ENCODE results near the gene AK1.
"Not testable (repeated sequence)": the region's sequence is repeated elsewhere in the genome, so short reads cannot be mapped to it uniquely, and the experiment has no call there.

The AK1 gene

DNA sequence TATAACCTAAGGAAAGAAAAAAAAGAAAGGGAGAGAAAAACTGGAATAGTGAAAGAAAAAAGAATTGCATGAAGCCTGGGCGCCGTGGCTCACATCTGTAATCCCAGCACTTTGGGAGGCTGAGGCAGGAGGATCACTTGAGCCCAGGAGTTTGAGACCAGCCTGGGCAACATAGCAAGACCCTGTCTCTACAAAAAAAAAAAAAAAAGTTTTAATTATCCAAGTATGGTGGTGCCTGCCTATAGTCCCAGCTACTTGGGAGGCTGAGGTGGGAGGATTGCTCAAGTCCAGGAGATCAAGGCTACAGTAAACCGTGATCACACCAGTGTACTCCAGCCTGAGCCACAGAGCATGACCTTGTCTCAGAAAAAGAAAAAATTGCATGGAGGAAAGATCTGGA, 4.2 kb upstream of the AK1 start:
- not testable (repeated sequence) for DNase-seq

GRCh38 chr9:127880143-127880542, 2.7 kb upstream of the AK1 start:
- DNase-seq, result no peak

- no peak for DNase-seq
These were observed 1.3 kb upstream of the AK1 start for GRCh38 chr9:127878652-127879390.

DNA sequence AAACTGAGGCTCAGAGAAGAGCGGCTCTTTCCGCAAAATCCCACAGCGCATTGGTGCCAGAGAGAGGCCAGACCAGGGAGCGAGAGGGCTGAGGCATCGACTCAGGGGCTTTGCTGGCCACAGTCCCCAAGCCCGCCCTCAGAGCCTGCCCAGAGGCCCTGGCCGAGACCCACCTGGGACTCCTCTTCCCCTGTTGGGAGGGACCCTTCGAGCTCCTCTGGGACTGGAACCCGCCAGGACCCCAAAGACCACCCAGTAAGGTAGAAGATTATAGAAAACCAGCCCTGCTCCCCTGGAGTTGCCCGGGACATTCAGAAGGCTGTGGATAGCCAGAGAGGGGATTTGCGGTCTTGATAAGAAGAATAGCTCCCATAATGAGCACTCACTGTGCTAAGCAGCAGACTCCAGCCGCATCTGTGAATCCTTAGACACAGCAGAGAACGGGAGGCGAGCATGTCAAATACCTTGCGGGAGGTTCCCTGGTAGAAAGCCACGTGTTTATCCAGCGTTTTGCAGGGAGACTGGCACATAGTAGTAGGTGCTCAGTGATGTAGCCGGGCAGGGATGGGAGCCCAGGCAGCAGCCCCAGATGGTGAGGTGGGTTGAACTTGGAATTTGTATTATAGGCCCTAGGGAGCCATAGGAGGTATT, 651 bp upstream of the AK1 start:
- no peak for DNase-seq

GRCh38 chr9:127876764-127877562, 512 bp downstream of the AK1 start:
- DNase-seq, result no peak

DNA sequence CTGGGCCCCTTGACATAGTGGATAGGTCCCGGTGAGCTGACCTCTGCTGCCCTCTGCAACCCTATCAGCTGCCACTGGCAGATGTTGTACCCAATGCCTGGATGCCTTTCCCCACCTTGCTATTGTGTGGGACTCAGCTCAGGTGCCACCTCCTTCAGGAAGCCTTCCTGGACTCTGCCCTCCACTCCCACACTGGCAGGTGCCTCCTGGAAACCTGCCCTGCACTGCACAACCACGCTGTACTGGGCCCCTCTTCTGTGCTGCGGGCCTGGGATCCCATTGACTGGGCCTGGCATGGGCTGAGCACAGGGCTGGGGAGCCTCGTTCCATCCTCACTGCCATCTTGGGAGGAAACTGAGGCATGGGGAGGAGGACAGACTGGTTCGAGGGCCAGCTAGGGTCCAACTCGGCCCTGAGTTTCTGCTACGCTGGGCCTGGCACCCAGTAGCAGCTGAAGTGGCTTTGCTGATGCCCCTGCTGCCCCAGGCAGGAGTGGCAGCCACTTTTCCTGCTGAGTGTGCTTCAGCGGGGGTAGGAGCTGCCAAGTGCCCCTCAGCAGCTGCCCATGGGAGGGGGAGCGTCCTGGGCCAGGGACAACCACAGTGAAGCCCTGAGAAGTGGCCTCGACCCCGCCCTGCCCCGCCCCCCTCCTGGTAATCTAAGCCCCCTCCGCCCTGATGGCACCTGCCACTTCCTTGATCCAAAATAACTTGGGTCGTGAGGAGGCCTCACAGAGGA, 1.3 kb downstream of the AK1 start:
- DNase-seq, result no peak

GRCh38 chr9:127875306-127875966, 2.0 kb downstream of the AK1 start:
- no peak for DNase-seq

DNA sequence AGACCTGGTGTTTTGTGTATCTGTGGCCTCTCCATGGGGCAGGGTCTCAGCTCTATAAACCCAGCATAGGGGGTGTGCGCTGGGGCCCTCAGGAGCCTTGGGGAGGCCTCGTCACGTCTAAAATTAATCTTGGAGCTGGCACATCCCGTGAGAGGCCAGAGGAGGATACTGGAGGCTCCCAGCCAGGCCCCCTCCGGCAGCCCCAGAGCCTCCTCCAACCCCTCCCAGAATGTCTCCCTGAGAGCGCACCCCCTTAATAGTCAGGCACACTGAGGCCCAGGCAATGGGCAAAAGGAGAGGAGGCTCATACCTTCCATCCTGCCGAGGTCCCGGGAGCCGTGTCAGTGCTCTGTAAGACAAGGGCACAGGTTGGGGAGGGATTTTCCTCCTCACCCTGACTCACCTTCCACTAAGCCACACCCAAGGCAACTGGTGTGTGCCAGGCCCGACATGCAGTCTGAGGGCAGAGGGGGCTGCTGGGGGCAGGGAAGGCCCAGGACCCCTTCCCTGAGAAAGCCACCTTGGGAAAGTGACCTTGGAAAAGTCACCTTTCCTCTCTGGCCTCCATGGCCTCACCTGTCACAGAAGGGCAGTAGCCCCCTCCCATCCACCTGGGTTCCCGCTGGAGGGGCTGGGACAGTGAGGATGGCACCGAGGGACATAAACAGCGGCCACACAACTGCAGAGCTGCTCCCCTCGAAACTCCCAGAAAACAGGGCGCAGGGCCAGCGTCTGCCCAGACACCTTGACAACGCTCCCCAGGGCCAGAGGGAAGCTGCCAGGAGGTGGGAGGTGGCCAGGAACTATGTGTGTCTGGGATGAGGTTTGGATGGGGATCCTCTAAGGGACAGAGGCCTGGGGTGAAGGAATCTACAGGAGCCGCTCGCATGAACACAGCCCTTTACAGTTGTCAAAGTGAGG, 2.9 kb downstream of the AK1 start:
- no peak for DNase-seq

DNA sequence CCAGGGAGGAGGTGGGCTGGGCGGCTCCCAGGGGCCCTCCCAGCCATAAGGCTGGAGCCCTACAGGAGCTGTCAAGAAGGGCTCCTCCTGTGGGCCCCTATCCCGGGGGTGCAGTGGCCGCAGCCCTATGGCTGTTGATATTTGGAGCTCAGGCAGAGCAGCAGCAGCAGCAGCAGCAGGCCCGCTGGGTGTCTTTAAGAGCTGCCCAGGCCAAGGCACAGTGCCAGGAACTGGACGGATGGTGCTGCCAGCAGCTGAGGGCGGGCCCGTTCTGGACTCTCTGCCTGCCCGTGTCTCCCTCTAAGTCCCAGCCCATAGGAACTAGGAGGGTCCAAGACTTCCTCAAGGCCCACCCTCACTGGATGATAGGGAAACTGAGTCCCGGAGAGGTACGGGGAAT, 3.6 kb downstream of the AK1 start:
- no peak for DNase-seq

- no peak for DNase-seq
These were observed 4.2 kb downstream of the AK1 start for GRCh38 chr9:127873223-127873691.

DNA sequence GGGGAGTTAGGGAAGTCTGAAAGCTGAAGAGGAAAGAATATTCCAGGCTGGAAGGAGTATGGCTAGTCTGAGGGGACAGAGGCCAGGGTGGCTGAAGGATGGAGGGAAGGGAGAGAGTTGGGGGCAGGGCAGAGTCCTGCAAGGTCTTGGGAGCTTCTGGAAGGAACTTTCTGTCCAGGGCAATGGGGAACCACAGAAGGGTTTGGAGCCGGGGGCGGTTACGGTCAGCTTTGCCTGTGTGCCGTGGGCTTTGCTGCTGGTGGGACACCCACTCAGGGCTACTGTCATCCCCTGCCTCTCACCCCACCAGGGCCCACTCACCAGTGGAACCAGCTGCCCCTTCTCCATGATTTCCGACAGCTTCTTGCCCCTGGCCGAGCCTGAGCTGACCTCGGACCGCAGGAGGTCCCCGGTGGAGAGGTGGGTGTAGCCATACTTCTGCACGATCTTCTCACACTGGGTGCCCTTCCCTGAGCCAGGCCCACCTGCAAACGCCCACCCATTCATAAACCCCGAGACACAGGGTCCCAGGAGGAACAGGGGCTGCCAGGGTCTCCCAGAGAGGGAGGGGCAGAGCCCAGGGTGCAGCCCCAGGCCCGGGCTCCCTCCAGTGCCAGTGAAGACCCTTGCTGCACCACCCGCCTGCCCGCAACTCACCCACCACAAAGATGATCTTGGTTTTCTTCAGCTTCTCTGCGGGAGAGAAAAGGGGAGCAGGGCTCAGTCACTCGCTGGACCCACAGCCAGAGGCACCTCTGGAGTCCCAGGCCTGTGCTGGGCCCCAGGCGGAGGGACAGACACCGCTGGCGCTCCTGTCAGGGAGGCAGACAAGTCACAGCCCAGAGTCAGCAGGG, 4.9 kb downstream of the AK1 start:
- DNase-seq, result no peak

DNA sequence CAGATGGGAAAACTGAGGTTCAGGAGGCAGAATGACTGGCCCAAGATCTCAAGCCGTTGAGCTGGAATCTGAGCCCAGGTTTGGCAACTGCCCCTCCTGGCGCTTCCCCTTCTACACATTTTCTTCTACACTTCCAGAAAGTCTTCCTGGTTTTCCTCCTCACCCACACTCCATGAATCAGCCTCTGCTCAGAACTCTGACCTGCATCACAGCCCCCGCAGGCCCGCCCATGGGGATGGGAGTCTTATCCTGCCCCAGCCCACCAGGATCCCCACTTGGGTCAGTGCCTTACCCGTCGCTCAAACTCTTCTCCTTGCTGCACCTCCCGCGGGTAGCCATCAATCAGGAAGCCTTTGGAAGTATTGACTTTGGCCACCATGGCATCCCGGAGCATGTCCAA, 5.9 kb downstream of the AK1 start:
- no peak for DNase-seq

DNA sequence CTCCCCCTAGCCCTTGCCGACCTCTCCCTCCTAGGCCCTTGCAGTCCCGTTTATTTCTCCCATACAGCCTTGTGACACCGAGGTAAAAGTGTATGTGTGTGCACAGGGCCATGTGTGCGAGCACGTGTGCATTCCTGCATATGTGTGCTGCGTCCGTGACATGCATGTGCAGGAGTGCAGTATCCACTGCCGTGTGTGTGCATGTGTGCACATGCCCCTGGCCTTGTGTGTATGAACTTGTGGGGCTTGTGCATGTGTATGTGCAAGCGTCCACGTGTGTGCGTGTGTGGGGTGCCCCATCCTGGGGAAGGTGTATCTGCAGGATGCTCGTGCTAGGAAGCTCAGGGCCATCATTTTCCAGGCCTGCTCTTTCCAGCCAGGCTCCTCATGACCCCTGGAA, 6.6 kb downstream of the AK1 start:
- DNase-seq, result no peak

GRCh38 chr9:127870153-127870491, 7.4 kb downstream of the AK1 start:
- not testable (repeated sequence) for DNase-seq

DNA sequence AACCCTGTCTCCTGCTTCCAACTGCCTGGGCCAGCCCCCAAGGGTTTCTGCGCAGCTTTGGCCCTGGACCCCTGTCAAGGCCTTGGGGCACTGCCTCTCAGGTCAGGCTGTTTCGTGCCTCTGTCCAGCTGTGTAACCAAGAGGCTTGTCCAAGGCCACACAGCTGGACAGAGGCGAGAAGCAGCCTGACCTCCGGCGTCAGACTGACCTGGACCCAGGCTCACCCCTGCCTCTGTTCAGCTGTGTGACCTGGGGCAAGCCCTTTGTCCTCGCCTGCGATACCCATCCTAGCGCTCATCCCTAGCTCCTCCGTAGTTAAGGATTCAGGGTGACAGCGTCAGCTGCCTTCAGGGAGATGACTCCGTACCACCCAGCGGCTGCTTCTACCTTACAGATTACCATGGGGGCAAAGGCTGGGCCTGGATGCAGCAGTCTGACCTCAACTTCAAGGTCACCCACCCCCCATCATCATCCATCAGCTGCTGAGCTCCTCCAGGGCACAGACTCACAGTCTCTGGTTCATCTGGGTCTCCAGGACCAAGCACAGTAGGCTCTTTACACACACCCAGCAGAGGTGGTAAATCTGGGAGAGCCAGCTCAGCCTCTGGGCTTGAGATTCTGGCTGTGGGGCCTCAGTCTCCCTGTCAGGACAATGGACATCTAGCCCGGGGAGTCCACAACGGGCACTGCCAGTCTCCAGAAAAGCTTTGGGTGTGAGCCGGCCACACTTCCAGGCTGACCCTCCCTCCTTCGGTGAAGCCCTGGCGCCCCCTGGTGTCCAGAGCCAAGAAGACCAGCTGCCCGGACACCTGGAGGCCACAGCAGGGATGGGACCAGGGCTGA, 7.9 kb downstream of the AK1 start:
- peak; percentile 82 to 84 for DNase-seq

DNA sequence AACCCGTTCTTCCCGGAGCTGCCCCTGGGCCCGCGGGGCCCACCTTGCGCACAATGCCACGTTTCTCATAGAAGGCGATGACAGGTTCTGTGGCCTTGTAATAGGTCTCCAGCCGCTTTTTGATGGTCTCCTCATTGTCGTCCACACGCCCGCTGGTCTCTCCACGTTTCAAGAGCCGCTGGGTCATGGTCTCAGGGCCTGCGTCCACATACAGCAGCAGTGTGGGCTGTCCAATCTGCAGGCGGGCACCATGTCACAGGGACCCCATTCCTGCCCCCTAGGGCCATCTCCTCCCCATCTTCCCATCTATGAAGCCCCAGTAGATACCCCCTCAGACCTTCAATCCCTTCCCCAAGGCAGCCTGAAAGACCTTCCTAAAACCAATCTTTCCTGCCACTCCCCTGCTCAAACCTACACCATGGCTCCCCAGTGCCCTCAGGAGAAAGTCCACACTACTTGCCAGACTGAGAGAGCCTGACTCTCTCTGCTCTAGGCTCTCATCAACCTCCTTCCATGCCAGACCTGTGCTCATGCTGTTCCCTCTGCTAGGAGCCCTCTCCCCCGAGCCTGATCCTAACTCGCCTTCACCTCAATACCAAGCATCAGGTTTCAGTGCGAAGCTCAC, 9.1 kb downstream of the AK1 start:
- DNase-seq, result no peak

DNA sequence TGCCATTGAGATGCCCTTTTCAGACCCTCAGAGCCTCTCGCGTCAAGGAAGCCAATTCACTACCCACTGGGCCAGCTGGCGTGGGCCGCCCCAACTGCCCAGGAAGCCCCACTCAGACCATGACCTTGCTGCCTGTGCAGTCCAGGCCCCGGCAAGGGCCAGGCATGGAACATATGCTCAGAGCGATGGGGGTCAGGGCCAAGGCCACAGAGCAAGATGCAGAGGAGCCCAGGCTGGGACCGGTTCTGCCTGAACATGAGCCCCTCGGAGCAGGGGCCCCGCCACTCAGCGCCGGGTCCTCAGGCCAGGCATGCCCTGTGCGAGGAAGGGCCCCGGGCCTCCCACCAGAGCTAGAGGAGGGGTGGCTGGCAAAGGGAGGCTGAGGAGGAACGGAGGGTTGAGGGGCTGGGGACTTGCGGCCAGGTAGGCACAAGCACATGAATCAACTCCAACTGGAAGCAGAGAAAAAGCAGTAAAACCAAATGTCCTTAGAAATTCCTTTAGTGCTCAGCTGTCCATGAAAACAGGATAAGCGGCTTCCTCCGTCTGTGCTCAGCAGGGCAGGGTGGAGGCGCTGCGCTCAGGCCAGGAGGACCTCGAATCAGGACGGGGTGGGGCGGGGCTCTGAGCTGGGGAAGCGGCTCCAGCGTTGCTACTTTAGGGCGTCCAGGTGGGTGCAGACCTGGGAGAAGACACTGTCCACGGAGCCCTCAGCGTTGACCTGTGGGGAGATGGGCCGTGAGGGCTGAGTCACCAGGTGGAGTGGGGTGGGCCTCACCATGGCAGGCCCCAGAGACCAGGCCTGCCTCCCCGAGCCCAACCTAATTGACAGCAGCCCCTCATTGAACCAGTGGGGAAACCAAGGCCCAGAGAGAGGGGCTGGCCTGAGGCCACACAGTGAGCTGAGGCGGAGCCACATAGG, 9.9 kb downstream of the AK1 start:
- no peak for DNase-seq

GRCh38 chr9:127866535-127866934, 10.9 kb downstream of the AK1 start:
- DNase-seq, result no peak
